Upper lobe of left lung (tissue), 4 donors: ENCODE results near the gene NSD2.

ENCODE experiments used
- EP300 ChIP-seq, 4 donors: sonication (generic); formaldehyde crosslinking; IDR thresholded peaks; one replicate each; pipeline ENCODE4 v1.5.1; 2017; ENCODE audit warnings: antibody characterized with exemption in 4 of 4, control low read depth in 2 of 4
- POLR2A ChIP-seq, 4 donors: fragments of 450-650 bp; IDR thresholded peaks; one replicate each; pipeline ENCODE4 v1.5.1; 2016 to 2017; ENCODE audit warnings: antibody characterized with exemption in 4 of 4, mild to moderate bottlenecking in 2 of 4
- TF ChIP-seq, protein P1 (sequence below), 6 experiments: fragments of 450-650 bp in 4 of 6; fragments of 200-600 bp in 2 of 6; sonication (generic) in 2 of 6; IDR thresholded peaks; one replicate each; pipeline ENCODE4 v1.5.1; 2016 to 2019; ENCODE audit warnings: antibody characterized with exemption in 6 of 6

DNA sequence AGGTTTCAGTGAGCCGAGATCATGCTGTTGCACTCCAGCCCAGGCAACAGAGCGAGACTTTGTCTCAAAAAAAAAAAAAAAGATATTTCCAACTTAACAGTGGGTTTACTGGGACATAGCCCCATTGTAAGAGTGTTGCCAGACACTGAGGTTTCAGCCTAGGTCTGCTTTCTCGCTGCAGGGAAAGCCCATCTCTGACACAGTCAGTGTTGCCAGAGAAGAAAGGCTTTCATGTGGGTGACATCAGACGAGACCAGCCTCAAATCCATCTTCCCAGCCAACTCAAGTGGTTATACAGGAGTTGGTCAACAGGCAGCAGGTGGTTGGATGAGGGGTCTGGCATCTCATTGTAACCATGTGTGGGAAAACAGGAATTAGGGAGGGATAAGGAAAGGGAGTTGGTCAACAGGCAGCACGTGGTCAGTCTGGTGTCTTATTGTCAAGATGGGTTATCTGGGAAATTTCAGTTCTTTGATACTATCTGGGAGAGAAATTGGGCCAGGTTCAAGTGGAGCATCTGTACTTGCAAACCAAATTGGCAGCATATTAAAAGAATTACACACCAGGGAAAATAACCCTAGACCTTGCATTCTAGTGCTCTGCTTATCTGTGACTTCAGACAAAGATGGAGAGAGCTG, 96.4 kb downstream of the NSD2 start:
- TF ChIP-seq, protein P1, sequence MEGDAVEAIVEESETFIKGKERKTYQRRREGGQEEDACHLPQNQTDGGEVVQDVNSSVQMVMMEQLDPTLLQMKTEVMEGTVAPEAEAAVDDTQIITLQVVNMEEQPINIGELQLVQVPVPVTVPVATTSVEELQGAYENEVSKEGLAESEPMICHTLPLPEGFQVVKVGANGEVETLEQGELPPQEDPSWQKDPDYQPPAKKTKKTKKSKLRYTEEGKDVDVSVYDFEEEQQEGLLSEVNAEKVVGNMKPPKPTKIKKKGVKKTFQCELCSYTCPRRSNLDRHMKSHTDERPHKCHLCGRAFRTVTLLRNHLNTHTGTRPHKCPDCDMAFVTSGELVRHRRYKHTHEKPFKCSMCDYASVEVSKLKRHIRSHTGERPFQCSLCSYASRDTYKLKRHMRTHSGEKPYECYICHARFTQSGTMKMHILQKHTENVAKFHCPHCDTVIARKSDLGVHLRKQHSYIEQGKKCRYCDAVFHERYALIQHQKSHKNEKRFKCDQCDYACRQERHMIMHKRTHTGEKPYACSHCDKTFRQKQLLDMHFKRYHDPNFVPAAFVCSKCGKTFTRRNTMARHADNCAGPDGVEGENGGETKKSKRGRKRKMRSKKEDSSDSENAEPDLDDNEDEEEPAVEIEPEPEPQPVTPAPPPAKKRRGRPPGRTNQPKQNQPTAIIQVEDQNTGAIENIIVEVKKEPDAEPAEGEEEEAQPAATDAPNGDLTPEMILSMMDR (IDR thresholded peaks at IDR 0.05) = no peak
- TF ChIP-seq POLR2A (IDR thresholded peaks at IDR 0.05) (no peak), EP300 (IDR thresholded peaks at IDR 0.05) (no peak)
